HCT116 (cell line): ENCODE results near the gene NOC4L.

ENCODE experiments used
- CEBPB ChIP-seq: IDR thresholded peaks from 2 replicates; pipeline ENCODE4 v1.6.1; 2012; ENCODE audit warnings: low read depth
- CTCF ChIP-seq, 3 experiments: fragments of 200-600 bp in 1 of 3; sonication (generic) in 1 of 3; IDR thresholded peaks in 2 of 3; conservative IDR thresholded peaks in 1 of 3; 2 replicates each; pipeline ENCODE4 v1.5.1; 2012 to 2017; ENCODE audit warnings: low read depth in 2 of 3, low read length in 2 of 3, antibody characterized with exemption in 1 of 3, borderline replicate concordance in 1 of 3, control low read depth in 1 of 3, mild to moderate bottlenecking in 1 of 3, mixed read lengths in 1 of 3, mixed run types in 1 of 3, moderate library complexity in 1 of 3; ENCODE audit not compliant: insufficient read depth in 1 of 3
- EGR1 ChIP-seq: IDR thresholded peaks from 2 replicates; pipeline ENCODE4 v1.6.1; 2012; ENCODE audit warnings: low read depth
- EZH2 ChIP-seq: fragments of 200-600 bp; sonication (generic); IDR thresholded peaks from 2 replicates; pipeline ENCODE4 v1.6.1; 2017; ENCODE audit warnings: antibody characterized with exemption, mixed run types
- EZH2phosphoT487 ChIP-seq: fragments of 200-600 bp; IDR thresholded peaks from 2 replicates; pipeline ENCODE4 v1.6.1; 2018; ENCODE audit warnings: antibody characterized with exemption, borderline replicate concordance
- POLR2A ChIP-seq: IDR thresholded peaks from 2 replicates; pipeline ENCODE4 v1.7.0; 2011; ENCODE audit warnings: borderline replicate concordance; ENCODE audit not compliant: insufficient read depth, insufficient read length; ENCODE audit errors: extremely low read depth
- POLR2AphosphoS5 ChIP-seq: IDR thresholded peaks from 2 replicates; pipeline ENCODE4 v1.6.1; 2011; ENCODE audit warnings: mild to moderate bottlenecking, low read depth, low read length, moderate library complexity
- SP1 ChIP-seq: IDR thresholded peaks from 2 replicates; pipeline ENCODE4 v1.6.1; 2012; ENCODE audit warnings: low read depth
- ZBTB33 ChIP-seq: IDR thresholded peaks from 2 replicates; pipeline ENCODE4 v1.6.1; 2011; ENCODE audit warnings: mild to moderate bottlenecking, low read length, moderate library complexity; ENCODE audit not compliant: insufficient replicate concordance; ENCODE audit errors: extremely low read depth
- ZNF274 ChIP-seq: fragments of 200-500 bp; sonication (Bioruptor generic); IDR thresholded peaks from 2 replicates; pipeline ENCODE4 v1.6.1; 2014; ENCODE audit warnings: mild to moderate bottlenecking, low read depth, low read length, inconsistent platforms
- TF ChIP-seq, protein P1 (sequence below): IDR thresholded peaks from 2 replicates; pipeline ENCODE4 v1.6.1; 2012
- TF ChIP-seq, protein P2 (sequence below): IDR thresholded peaks from 2 replicates; pipeline ENCODE4 v1.6.1; 2012; ENCODE audit warnings: low read depth

DNA sequence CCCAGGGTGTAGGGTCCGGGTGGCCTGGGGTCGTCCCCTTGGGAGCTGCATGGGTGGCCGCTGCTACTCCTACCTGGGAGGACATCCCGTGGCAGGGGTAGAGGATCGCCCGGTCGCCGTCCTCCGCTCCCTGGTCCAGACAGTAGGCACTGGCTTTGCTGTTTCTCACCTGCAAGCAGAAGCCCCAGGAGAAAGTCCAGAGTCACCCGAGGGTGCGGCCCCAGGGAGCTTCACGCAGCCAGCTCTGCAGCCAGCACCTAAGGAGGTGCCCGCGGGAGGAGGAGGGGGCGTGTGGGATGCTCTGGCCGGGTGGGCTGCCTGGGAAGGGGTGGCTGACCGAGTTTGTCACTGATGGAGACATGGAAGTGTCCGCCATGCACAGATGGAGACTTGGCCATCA is 54.8 kb downstream of the NOC4L start:
- TF ChIP-seq, protein P1, sequence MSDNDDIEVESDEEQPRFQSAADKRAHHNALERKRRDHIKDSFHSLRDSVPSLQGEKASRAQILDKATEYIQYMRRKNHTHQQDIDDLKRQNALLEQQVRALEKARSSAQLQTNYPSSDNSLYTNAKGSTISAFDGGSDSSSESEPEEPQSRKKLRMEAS, result no peak
- no peak for TF ChIP-seq CTCF (IDR thresholded peaks at IDR 0.05 in 2 of 3, conservative IDR thresholded peaks at IDR 0.05 in 1 of 3; ENCODE audit: borderline replicate concordance in 1 of 3, insufficient read depth in 1 of 3, low read depth in 2 of 3, low read length in 2 of 3)
- TF ChIP-seq ZBTB33, result no peak
- TF ChIP-seq POLR2A, result no peak
- no peak for TF ChIP-seq CEBPB
- no peak for TF ChIP-seq EZH2
- TF ChIP-seq EZH2phosphoT487, result no peak
- no peak for TF ChIP-seq POLR2AphosphoS5
- no peak for TF ChIP-seq EGR1
- TF ChIP-seq ZNF274, result no peak
- TF ChIP-seq, protein P2, sequence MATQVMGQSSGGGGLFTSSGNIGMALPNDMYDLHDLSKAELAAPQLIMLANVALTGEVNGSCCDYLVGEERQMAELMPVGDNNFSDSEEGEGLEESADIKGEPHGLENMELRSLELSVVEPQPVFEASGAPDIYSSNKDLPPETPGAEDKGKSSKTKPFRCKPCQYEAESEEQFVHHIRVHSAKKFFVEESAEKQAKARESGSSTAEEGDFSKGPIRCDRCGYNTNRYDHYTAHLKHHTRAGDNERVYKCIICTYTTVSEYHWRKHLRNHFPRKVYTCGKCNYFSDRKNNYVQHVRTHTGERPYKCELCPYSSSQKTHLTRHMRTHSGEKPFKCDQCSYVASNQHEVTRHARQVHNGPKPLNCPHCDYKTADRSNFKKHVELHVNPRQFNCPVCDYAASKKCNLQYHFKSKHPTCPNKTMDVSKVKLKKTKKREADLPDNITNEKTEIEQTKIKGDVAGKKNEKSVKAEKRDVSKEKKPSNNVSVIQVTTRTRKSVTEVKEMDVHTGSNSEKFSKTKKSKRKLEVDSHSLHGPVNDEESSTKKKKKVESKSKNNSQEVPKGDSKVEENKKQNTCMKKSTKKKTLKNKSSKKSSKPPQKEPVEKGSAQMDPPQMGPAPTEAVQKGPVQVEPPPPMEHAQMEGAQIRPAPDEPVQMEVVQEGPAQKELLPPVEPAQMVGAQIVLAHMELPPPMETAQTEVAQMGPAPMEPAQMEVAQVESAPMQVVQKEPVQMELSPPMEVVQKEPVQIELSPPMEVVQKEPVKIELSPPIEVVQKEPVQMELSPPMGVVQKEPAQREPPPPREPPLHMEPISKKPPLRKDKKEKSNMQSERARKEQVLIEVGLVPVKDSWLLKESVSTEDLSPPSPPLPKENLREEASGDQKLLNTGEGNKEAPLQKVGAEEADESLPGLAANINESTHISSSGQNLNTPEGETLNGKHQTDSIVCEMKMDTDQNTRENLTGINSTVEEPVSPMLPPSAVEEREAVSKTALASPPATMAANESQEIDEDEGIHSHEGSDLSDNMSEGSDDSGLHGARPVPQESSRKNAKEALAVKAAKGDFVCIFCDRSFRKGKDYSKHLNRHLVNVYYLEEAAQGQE, result no peak
- no peak for TF ChIP-seq SP1
